K562 (cell line): ENCODE data around the gene PKHD1. TPM values are rescaled to one million over a fixed set of nuclear protein-coding genes. Genes with fewer than 3 reads are reported as not detected.

ENCODE experiments used
- ATAC-seq: fragments of 200-7000 bp; cut with Tn5 transposase; 3 replicates; pipeline ENCODE4 v1.9.1; 2020; ENCODE audit warnings: moderate library complexity
- BruUV-seq: library from RNA; stranded (reverse); fragments of 400-500 nt; replicated peaks from 2 replicates; lab custom pipeline; 2021; lab: Mats Ljungman, UMichigan
- CTCF ChIA-PET: fragments of 300-600 bp; formaldehyde crosslinking; extraction: SDS; loops from one replicate; lab custom pipeline; 2021; ENCODE audit warnings: low intra/inter-chr PET ratio; lab: Yijun Ruan, JAX
- POLR2A ChIA-PET: fragments of 300-600, 350-650 bp; sonication (Branson Sonifier 250); formaldehyde crosslinking; extraction: SDS; loops from one replicate; lab custom pipeline; 2021; ENCODE audit warnings: antibody characterized with exemption, inconsistent platforms; lab: Yijun Ruan, JAX
- DNase-seq, 4 experiments: peaks; one replicate each; pipeline versions ENCODE4 v3.0.0 to v3.0.0-alpha.2; 2011 to 2018; ENCODE audit warnings: low spot score in 3 of 4, mixed read lengths in 3 of 4; ENCODE audit errors: extremely low read depth in 1 of 4
- FAIRE-seq: peaks from 2 replicates; lab custom pipeline; 2011; peaks lifted over from hg19 to GRCh38; lab: Jason Lieb, UNC
- H2AFZ ChIP-seq: 2 replicates; pipeline ENCODE4 v1.6.0; 2011; ENCODE audit warnings: low read depth, low read length, control low read depth, inconsistent platforms
- H3K27ac ChIP-seq: fragments of 200-600 bp; 3 replicates; pipeline ENCODE4 v1.8.0; 2011; ENCODE audit warnings: low read depth, mild to moderate bottlenecking, control low read depth, inconsistent platforms, low read length, moderate library complexity, mixed read lengths; ENCODE audit errors: extremely low read depth
- H3K27me3 ChIP-seq, 2 experiments: fragments of 300-600 bp in 1 of 2; 2 replicates in 1 of 2; 3 replicates in 1 of 2; pipeline versions ENCODE4 v1.6.0 to v1.8.0; 2011; ENCODE audit warnings: inconsistent platforms in 2 of 2, low read length in 2 of 2, mild to moderate bottlenecking in 1 of 2, mixed read lengths in 1 of 2, moderate library complexity in 1 of 2; ENCODE audit not compliant: control insufficient read depth in 2 of 2, insufficient read depth in 2 of 2
- H3K36me3 ChIP-seq: fragments of 300-600 bp; 3 replicates; pipeline ENCODE4 v1.8.0; 2011; ENCODE audit warnings: mild to moderate bottlenecking, low read length, inconsistent platforms; ENCODE audit not compliant: control insufficient read depth, insufficient read depth
- H3K4me1 ChIP-seq, 2 experiments: fragments of 200-600 bp in 1 of 2; replicated peaks in 1 of 2; 2 replicates in 1 of 2; 3 replicates in 1 of 2; pipeline versions ENCODE4 v1.5.1 to v1.8.0; 2011; ENCODE audit warnings: inconsistent platforms in 2 of 2, low read length in 2 of 2, mild to moderate bottlenecking in 1 of 2, mixed read lengths in 1 of 2, moderate library complexity in 1 of 2; ENCODE audit not compliant: control insufficient read depth in 2 of 2, insufficient read depth in 2 of 2
- H3K4me2 ChIP-seq: 2 replicates; pipeline ENCODE4 v1.6.1; 2011; ENCODE audit warnings: low read length, control low read depth, inconsistent platforms, mixed read lengths; ENCODE audit not compliant: insufficient read depth
- H3K4me3 ChIP-seq: fragments of 200-600 bp; sonication (generic), shearing (Covaris generic); 2 replicates; pipeline ENCODE4 v1.5.1; 2016; ENCODE audit warnings: control low read depth, inconsistent platforms
- H3K79me2 ChIP-seq: fragments of 200-600 bp; 3 replicates; pipeline ENCODE4 v1.8.0; 2011; ENCODE audit warnings: low read length, inconsistent platforms; ENCODE audit not compliant: control insufficient read depth, insufficient read depth
- H3K9ac ChIP-seq, 2 experiments: 2 replicates each; pipeline versions ENCODE4 v1.6.0 to v1.6.1; 2011; ENCODE audit warnings: low read depth in 2 of 2, low read length in 2 of 2, control low read depth in 1 of 2, inconsistent platforms in 1 of 2, mild to moderate bottlenecking in 1 of 2, mixed read lengths in 1 of 2; ENCODE audit not compliant: insufficient read depth in 1 of 2
- H3K9me1 ChIP-seq: one replicate; pipeline ENCODE4 v1.6.0; 2011; ENCODE audit warnings: inconsistent platforms, mild to moderate bottlenecking, low read length, moderate library complexity; ENCODE audit not compliant: control insufficient read depth, insufficient read depth
- H3K9me3 ChIP-seq: replicated peaks from 2 replicates; pipeline ENCODE4 v1.5.1; 2011; ENCODE audit warnings: low read depth, low read length, inconsistent platforms; ENCODE audit not compliant: control insufficient read depth, insufficient read depth
- H4K20me1 ChIP-seq: replicated peaks from 2 replicates; pipeline ENCODE4 v1.6.1; 2011; ENCODE audit warnings: low read length, inconsistent platforms, mixed read lengths; ENCODE audit not compliant: control insufficient read depth, insufficient read depth
- CBFA2T3 ChIP-seq: fragments of 450-650 bp; IDR thresholded peaks from 2 replicates; pipeline ENCODE4 v1.6.1; 2017
- ETV6 ChIP-seq, 3 experiments: fragments of 150-350 bp in 1 of 3; sonication (generic) in 1 of 3; formaldehyde crosslinking in 1 of 3; IDR thresholded peaks; 2 replicates each; pipeline versions ENCODE4 v1.6.1 to v1.8.0; 2014 to 2022; ENCODE audit warnings: borderline replicate concordance in 2 of 3, low read depth in 2 of 3, antibody characterized with exemption in 1 of 3, low read length in 1 of 3, mild to moderate bottlenecking in 1 of 3, missing genetic modification reagents in 1 of 3
- HSF4 ChIP-seq: fragments of 250-450 bp; sonication (Bioruptor Pico); IDR thresholded peaks from 2 replicates; pipeline ENCODE4 v2.1.2; 2022; ENCODE audit warnings: mild to moderate bottlenecking, moderate library complexity, borderline replicate concordance
- MCM7 ChIP-seq, 2 experiments: fragments of 450-650 bp; IDR thresholded peaks; 2 replicates each; pipeline ENCODE4 v1.6.1; 2016 to 2018
- MXI1 ChIP-seq: IDR thresholded peaks from 2 replicates; pipeline ENCODE4 v1.6.1; 2011; ENCODE audit warnings: low read depth, mild to moderate bottlenecking, improper control_type of control experiment, low read length
- NFXL1 ChIP-seq: fragments of 450-650 bp; formaldehyde crosslinking; IDR thresholded peaks from 2 replicates; pipeline ENCODE4 v1.4.0; 2021; ENCODE audit warnings: mild to moderate bottlenecking
- NKRF ChIP-seq: fragments of 450-650 bp; IDR thresholded peaks from 2 replicates; pipeline ENCODE4 v1.6.1; 2016; ENCODE audit warnings: borderline replicate concordance
- RBM34 ChIP-seq: fragments of 200-400 bp; formaldehyde crosslinking; IDR thresholded peaks from 2 replicates; pipeline ENCODE4 v1.6.1; 2018; ENCODE audit warnings: low read length, borderline replicate concordance; ENCODE audit not compliant: insufficient read depth
- TBL1XR1 ChIP-seq, 2 experiments: IDR thresholded peaks; 2 replicates each; pipeline ENCODE4 v1.6.1; 2012; ENCODE audit warnings: improper control_type of control experiment in 2 of 2, low read length in 2 of 2, mild to moderate bottlenecking in 1 of 2
- U2AF1 ChIP-seq: fragments of 200-400 bp; formaldehyde crosslinking; optimal IDR thresholded peaks from 2 replicates; pipeline ENCODE3; 2017; ENCODE audit warnings: mild to moderate bottlenecking, low read depth, low read length, moderate library complexity
- ZNF431 ChIP-seq: sonication (generic); formaldehyde crosslinking; IDR thresholded peaks from 2 replicates; pipeline ENCODE4 v1.8.0; 2022; ENCODE audit warnings: mild to moderate bottlenecking, missing genetic modification reagents
- ZNF695 ChIP-seq: fragments of 450-650 bp; formaldehyde crosslinking; IDR thresholded peaks from 2 replicates; pipeline ENCODE4 v1.4.0; 2020; ENCODE audit warnings: mild to moderate bottlenecking, moderate library complexity
- ZNF76 ChIP-seq: fragments of 250-450 bp; sonication (Bioruptor Pico); IDR thresholded peaks from 2 replicates; pipeline ENCODE4 v1.4.0; 2020; ENCODE audit warnings: mild to moderate bottlenecking, moderate library complexity, borderline replicate concordance
- WGBS: fragments of 100-300 bp; shearing (Covaris generic); methylation state at CpG from one replicate; pipeline ENCODE4 v1.1.6; 2016; ENCODE audit warnings: low coverage, mixed read lengths; ENCODE audit not compliant: insufficient coverage; ENCODE audit errors: missing lambda C conversion rate; 5-methylcytosine and 5-hydroxymethylcytosine counted together
- in situ Hi-C: fragments of 300-500 bp; cut with MboI; formaldehyde crosslinking; loops from 4 replicates; pipeline ENCODE4 v1.15.0; 2018; ENCODE audit warnings: inconsistent platforms, mixed read lengths
- intact Hi-C: fragments of 100-400 bp; cut with micrococcal nuclease; formaldehyde crosslinking; loops from 2 replicates; pipeline ENCODE4 v1.14.2; 2022
- polyA plus RNA-seq, 8 experiments: library from polyadenylated mRNA; depleted of rRNA in 4 of 8; stranded (reverse) in 5 of 8; unstranded in 3 of 8; fragments of >200 nt; fragmentation: Nextera tagmentation in 2 of 8; fragmentation: Illumina TruSeq in 1 of 8; extraction: Ambion mirVana in 2 of 8; extraction: Trizol in 1 of 8; gene quantifications; 2 replicates each; pipeline versions ENCODE4 v1.2.1 to v1.2.3, GENCODE V29; 2011 to 2014; ENCODE audit warnings: inconsistent platforms in 1 of 8, missing spikeins in 1 of 8
- total RNA-seq, 7 experiments: library from RNA; depleted of rRNA in 6 of 7; stranded (reverse); fragments of >200 nt in 6 of 7; fragmentation: Illumina TruSeq in 2 of 7; extraction: Trizol in 2 of 7; gene quantifications; 2 replicates each; pipeline versions ENCODE4 v1.2.1 to v1.2.3, GENCODE V29; 2011 to 2021; ENCODE audit warnings: low replicate concordance in 1 of 7

The PKHD1 gene
- total and polyA plus RNA-seq, 9 of the 15 experiments (the other 6 are each of a cell fraction or from before 2014, with no cell fraction given) = 0.01 to 0.04 (median 0.01) TPM; not detected in 6

- Histone ChIP-seq H3K9ac (no peak overlapping the region), H3K9me3 (no peaks in the 10 kb centered on the region), H4K20me1 (no peaks in the 10 kb centered on the region), H3K4me2 (no peak overlapping the region), H3K27ac (no peak overlapping the region), H2AFZ (no peak overlapping the region), H3K79me2 (no peaks in the 10 kb centered on the region), H3K9me1 (no peaks in the 10 kb centered on the region), H3K36me3 (no peaks in the 10 kb centered on the region), H3K27me3 (no peaks in the 10 kb centered on the region)
- intact Hi-C loops = no loop called here
- CTCF ChIA-PET = no interaction called here
- POLR2A ChIA-PET = no interaction called here
- 0% methylated on average over 2 of the region's 2 CpGs for WGBS
- DNase-seq = no peak
- no peak for TF ChIP-seq U2AF1
- TF ChIP-seq, all 486 proteins: peak for 0
- FAIRE-seq = no peak
- no peaks in the 10 kb centered on the region for H3K4me1 ChIP-seq
- no TSS peak for BruUV-seq
- in situ Hi-C loops = no loop called here
- H3K4me3 ChIP-seq = no peak overlapping the region
- no peak for ATAC-seq
Measured at GRCh38 chr6:51617751-51618150, 469.7 kb downstream of the PKHD1 start.

GRCh38 chr6:51616243-51616642 lies 471.2 kb downstream of the PKHD1 start:
- in situ Hi-C loops = no loop called here

More at GRCh38 chr6:51616243-51616642, 471.2 kb downstream of the PKHD1 start:
- no TSS peak for BruUV-seq
- H3K79me2 ChIP-seq = no peaks in the 10 kb centered on the region
- H2AFZ ChIP-seq = no peak overlapping the region
- ChIA-PET POLR2A (no interaction called here), CTCF (no interaction called here)
- 0% methylated on average over 1 of the region's 1 CpG for WGBS
- no peak overlapping the region for H3K9ac ChIP-seq
- FAIRE-seq (no peak), ATAC-seq (no peak), DNase-seq (no peak)
- H3K4me2 ChIP-seq = no peak overlapping the region
- no peaks in the 10 kb centered on the region for H3K4me1 ChIP-seq
- no peaks in the 10 kb centered on the region for H4K20me1 ChIP-seq
- H3K4me3 ChIP-seq = no peak overlapping the region
- no peak overlapping the region for H3K27ac ChIP-seq
- no peak for TF ChIP-seq NKRF
- no peak for TF ChIP-seq MXI1
- TF ChIP-seq NFXL1 = no peak
- no peak for TF ChIP-seq ZNF76 (CRISPR knock-in tag)
- TF ChIP-seq MCM7 (IDR thresholded peaks at IDR 0.05) = no peak
- no peak for TF ChIP-seq ZNF431
- TF ChIP-seq RBM34 = no peak
- TF ChIP-seq HSF4 (CRISPR knock-in tag) = no peak
- no peak for TF ChIP-seq ETV6 (IDR thresholded peaks at IDR 0.05; ENCODE audit: borderline replicate concordance in 1 of 2, low read depth in 2 of 2, low read length in 1 of 2)
- TF ChIP-seq ETV6 (CRISPR knock-in tag; IDR thresholded peaks at IDR 0.05; ENCODE audit: borderline replicate concordance) = no peak
- no peak for TF ChIP-seq CBFA2T3
- no peak for TF ChIP-seq TBL1XR1 (IDR thresholded peaks at IDR 0.05; ENCODE audit: low read length in 2 of 2)
- no peak for TF ChIP-seq ZNF695 (CRISPR knock-in tag)
- H3K9me1 ChIP-seq = no peaks in the 10 kb centered on the region
- no peaks in the 10 kb centered on the region for H3K36me3 ChIP-seq
- intact Hi-C loops = no loop called here
- H3K9me3 ChIP-seq = no peaks in the 10 kb centered on the region
- H3K27me3 ChIP-seq = no peaks in the 10 kb centered on the region
